Activated T-cell treated with anti-CD3 and anti-CD28 coated beads for 4 hours (primary cell): ENCODE results near the gene NOSIP.
A peak's percentile ranks its signal among the peaks of the same experiment; 100 is the strongest.

Experiments used
- DNase-seq: peaks from one replicate; pipeline ENCODE4 v3.0.0-alpha.2; 2020

NOSIP gene

GRCh38 chr19:49544154-49544553 lies 36.2 kb downstream of the NOSIP start:
- DNase-seq: no peak

GRCh38 chr19:49543032-49543431 lies 37.3 kb downstream of the NOSIP start:
- no peak for DNase-seq

- no peak for DNase-seq
Observed at GRCh38 chr19:49542446-49542845, 37.9 kb downstream of the NOSIP start.

GRCh38 chr19:49541914-49542313 lies 38.4 kb downstream of the NOSIP start:
- no peak for DNase-seq

- DNase-seq: no peak
Observed at GRCh38 chr19:49539192-49539952, 41.0 kb downstream of the NOSIP start.

- DNase-seq: no peak
Observed at GRCh38 chr19:49538643-49539042, 41.7 kb downstream of the NOSIP start.

- DNase-seq: no peak
Observed at GRCh38 chr19:49536921-49537462, 43.4 kb downstream of the NOSIP start.

GRCh38 chr19:49534632-49535385 lies 45.5 kb downstream of the NOSIP start:
- DNase-seq: no peak

- DNase-seq: peak; percentile 86
Observed at GRCh38 chr19:49533551-49534488, 46.5 kb downstream of the NOSIP start.

GRCh38 chr19:49530708-49531107 lies 49.6 kb downstream of the NOSIP start:
- no peak for DNase-seq

- no peak for DNase-seq
Observed at GRCh38 chr19:49528211-49528771, 52.1 kb downstream of the NOSIP start.

GRCh38 chr19:49524812-49525455 lies 55.4 kb downstream of the NOSIP start:
- DNase-seq: no peak

- DNase-seq: no peak
Observed at GRCh38 chr19:49520705-49521319, 59.5 kb downstream of the NOSIP start.

GRCh38 chr19:49518033-49518432 lies 62.3 kb downstream of the NOSIP start:
- no peak for DNase-seq

- no peak for DNase-seq
Observed at GRCh38 chr19:49515767-49516166, 64.6 kb downstream of the NOSIP start.

GRCh38 chr19:49514151-49514550 lies 66.2 kb downstream of the NOSIP start:
- no peak for DNase-seq

- no peak for DNase-seq
Observed at GRCh38 chr19:49513746-49514118, 66.6 kb downstream of the NOSIP start.

GRCh38 chr19:49512970-49513745 lies 67.2 kb downstream of the NOSIP start:
- no peak for DNase-seq

- DNase-seq: no peak
Observed at GRCh38 chr19:49507803-49508494, 72.4 kb downstream of the NOSIP start.

- DNase-seq: peak; percentile 79
Observed at GRCh38 chr19:49506575-49507105, 73.7 kb downstream of the NOSIP start.
